Epithelial cell of proximal tubule (primary cell): Measurements from ENCODE around the gene RHBDF2. TPM values are rescaled to one million over a fixed set of nuclear protein-coding genes. Genes with fewer than 3 reads are reported as not detected.

ENCODE experiments used
- DNase-seq: peaks from one replicate; pipeline ENCODE4 v3.0.0-alpha.2; 2011; ENCODE audit warnings: low read depth
- H3K4me3 ChIP-seq: 2 replicates; pipeline ENCODE4 v1.5.1; 2011; ENCODE audit warnings: low read depth, mild to moderate bottlenecking, low read length
- total RNA-seq: library from RNA; depleted of rRNA; stranded (reverse); fragments of >200 nt; gene quantifications from 2 replicates; pipeline ENCODE4 v1.2.3, GENCODE V29; 2015
- TF ChIP-seq, protein P1 (sequence below): conservative IDR thresholded peaks from 2 replicates; pipeline ENCODE4 v1.5.1; 2012; ENCODE audit warnings: low read depth, mild to moderate bottlenecking, low read length

The RHBDF2 gene
- total RNA-seq, 1 donor from 2014 or later: 101 TPM

DNA sequence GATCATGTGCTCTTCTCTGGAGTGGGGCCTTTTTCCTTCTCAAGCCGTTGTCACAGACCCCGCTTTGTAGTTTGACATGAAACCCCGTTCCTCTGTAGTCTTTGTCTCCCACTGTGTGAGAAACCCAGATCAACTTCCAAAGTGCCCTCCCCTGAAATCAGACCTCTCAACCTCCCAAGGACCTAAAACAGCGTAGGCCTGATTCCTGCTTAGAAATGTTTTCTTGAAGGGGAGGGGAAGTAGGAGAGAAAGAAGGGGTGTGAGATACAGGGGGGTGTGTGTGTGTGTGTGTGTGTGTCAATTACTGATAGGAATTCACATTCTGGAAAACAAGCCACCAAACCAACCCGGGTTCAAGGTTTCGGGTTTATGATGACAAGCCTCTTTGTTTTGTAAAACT, 49.7 kb downstream of the RHBDF2 start:
- peak overlapping the region; percentile 88 for H3K4me3 ChIP-seq
- TF ChIP-seq, protein P1, sequence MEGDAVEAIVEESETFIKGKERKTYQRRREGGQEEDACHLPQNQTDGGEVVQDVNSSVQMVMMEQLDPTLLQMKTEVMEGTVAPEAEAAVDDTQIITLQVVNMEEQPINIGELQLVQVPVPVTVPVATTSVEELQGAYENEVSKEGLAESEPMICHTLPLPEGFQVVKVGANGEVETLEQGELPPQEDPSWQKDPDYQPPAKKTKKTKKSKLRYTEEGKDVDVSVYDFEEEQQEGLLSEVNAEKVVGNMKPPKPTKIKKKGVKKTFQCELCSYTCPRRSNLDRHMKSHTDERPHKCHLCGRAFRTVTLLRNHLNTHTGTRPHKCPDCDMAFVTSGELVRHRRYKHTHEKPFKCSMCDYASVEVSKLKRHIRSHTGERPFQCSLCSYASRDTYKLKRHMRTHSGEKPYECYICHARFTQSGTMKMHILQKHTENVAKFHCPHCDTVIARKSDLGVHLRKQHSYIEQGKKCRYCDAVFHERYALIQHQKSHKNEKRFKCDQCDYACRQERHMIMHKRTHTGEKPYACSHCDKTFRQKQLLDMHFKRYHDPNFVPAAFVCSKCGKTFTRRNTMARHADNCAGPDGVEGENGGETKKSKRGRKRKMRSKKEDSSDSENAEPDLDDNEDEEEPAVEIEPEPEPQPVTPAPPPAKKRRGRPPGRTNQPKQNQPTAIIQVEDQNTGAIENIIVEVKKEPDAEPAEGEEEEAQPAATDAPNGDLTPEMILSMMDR: no peak
- no peak for DNase-seq

DNA sequence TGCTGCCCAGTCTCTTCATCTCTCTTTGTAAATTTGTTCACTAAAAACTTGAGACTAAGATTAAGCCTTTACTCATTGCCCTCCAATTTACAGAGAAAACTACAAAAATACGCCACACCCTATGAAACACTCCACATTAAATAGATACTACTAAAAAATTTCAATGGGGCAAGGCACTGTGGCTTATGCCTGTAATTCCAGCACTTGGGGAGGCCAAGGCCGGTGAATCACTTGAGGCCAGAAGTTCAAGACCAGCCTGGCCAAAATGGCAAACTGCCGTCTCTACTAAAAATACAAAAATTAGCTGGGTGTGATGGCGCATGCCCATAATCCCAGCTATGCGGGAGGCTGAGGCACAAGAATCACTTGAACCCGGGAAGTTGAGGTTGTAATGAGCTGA, 52.1 kb downstream of the RHBDF2 start:
- DNase-seq: no peak
- TF ChIP-seq, protein P1: no peak
- no peak overlapping the region for H3K4me3 ChIP-seq

DNA sequence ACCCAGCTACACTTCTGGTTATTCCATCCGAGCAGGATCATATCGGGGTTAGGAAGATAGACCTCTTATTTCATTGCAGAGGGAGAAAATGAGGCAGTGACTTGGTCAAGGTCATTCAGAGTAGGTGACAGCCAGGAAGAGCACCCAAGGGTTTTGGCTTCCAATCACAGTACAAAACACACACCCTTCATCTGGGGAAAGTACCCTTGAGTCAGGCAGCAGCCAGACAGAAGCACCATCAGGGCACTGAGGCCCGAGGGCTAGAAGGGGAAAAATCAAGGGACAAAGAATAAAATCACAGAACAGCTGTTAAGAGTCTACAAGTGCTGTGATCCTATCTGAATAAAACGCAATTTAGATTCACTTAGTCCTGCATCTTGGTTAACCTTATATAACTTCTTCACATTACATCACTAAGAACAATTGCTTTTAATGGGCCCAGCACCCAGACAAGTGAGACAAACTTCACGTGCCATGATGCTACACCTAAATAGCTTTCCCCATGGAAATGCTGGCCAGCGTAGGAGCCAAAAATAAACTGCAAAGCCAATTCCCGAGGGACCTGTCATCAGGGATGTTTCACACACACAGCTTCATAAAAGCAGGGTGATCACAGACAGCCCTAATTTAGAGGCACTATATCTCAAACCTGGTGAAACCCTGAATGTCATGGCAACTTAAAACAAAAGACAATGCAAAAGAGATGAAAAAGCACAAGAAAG, 53.1 kb downstream of the RHBDF2 start:
- DNase-seq: no peak

DNA sequence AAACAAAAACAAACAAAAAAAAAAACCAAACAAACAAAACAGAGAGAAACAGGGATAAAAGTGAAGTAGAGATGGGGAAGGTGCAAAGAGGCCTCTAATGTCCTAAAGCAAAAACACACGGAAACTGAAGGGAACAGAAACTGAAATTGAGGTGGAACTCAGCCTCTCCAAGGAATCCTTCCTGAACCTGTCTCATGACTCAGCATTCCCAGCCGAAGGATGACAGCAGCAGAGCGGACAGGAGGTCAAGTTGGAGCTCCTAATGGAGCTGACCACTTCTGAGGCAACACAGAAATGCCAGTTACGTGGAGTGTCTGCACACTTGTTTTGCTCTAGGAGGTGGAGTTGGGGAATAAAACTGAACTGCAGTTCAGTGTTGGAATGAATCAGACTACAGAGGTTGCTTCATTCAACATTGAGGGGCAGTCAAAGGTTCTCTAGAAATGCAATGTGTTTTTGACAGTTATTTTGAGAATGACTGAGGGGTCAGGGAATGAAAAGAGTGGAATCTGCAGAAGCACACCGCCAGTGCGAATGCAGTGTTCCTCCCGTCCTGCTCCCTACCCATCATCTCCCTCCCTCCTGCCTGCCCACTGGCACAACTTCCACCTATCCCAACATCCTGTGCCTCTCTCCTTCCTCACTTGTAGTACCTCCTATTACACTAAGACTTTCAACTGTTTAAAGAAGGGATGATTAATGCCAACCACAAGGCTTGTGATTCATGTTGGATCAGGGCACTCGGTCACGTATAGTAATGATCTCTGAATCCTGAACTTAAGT, 54.6 kb downstream of the RHBDF2 start:
- peak; percentile 86 for DNase-seq
- TF ChIP-seq, protein P1: no peak
- H3K4me3 ChIP-seq: peak overlapping the region; percentile 17

More for the DNA sequence above, 53.1 kb downstream of the RHBDF2 start:
- TF ChIP-seq, protein P1: no peak
- no peak overlapping the region for H3K4me3 ChIP-seq

DNA sequence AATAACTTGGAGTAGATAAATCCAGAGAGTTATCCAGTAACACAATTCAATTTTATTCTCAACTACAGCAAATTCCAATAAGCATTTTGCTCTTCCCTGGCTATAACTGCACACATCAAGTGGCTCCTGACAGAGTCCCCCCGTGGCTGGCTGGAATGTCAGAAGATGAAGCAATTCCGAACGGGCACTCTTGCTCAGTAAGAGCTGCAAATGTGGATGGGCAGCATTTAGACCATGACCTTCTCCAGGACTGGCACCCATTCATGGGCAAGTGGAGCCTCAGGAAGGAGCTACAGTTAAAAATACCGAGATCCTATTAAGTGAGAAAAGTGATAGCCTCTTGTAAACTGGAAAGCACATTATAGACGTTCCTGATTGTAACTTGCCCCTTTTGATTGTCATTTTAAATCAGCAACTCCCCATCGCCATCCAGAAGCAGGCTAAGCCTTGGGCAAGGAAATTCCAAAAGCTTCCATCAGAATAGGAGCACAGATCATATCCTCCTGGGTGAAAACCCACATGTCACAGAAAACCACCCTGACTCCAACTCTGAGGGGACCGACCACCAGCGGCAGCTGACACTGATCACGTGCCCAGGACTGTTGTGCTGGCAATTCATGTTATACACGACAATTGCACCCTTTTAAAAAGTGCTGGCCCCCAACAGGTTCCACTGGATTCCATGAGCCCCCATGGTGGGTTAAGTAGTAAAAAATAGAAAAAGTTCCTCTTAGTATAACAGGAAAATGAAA, 55.4 kb downstream of the RHBDF2 start:
- TF ChIP-seq, protein P1: no peak
- no peak for DNase-seq
- peak overlapping the region; percentile 17 for H3K4me3 ChIP-seq

DNA sequence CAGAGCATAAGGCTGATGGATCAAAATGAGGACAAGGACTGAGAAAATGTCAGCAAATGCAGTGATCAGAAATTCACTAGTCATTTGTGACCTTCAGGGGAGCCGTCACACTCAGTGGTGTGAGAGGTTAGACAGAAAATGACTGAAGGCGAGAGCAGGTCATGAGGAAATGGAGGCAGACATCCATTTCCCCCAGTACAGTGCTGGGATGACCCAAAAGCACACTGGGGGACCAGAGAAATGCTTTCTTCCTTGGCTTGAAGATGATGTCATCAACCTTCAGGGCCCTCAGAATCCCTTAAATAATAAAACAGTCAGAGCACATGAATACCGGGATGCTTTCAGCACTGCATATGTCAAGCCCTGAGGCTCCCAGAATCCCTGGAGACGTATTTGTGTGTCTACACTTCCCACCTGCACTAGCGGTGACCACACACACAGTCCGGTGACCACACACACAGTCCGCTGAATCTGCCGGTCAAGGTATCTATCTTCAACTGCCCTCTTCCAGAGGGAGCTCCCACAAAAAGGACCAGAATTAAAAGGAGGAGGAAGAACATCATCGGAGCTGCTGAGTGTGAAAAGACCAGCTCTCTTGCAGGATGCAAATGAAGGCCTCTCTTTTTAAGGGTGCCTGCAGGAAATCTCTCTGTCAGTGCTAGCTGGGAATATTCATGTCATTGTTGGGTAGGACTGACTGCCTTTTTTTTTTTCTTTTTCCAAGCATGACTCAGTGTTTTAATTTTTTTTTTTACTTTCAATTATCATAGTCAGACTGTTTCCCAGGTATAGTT, 56.5 kb downstream of the RHBDF2 start:
- no peak overlapping the region for H3K4me3 ChIP-seq
- DNase-seq: no peak
- TF ChIP-seq, protein P1: no peak
